GM12878 (cell line): Measurements from ENCODE around the gene CCBE1.

Experiments
- CTCF ChIP-seq, 3 experiments: IDR thresholded peaks in 2 of 3; conservative IDR thresholded peaks in 1 of 3; 2 replicates each; pipeline ENCODE4 v1.5.1; 2011; ENCODE audit warnings: low read depth in 3 of 3, low read length in 3 of 3, mild to moderate bottlenecking in 3 of 3, control low read depth in 2 of 3, moderate library complexity in 2 of 3, inconsistent platforms in 1 of 3, mixed read lengths in 1 of 3; ENCODE audit not compliant: control insufficient read depth in 2 of 3, insufficient read depth in 1 of 3; ENCODE audit errors: extremely low read depth in 1 of 3
- FOXM1 ChIP-seq: IDR thresholded peaks from 2 replicates; pipeline ENCODE4 v1.6.1; 2012; ENCODE audit warnings: low read depth, mild to moderate bottlenecking, inconsistent platforms, low read length, moderate library complexity
- NR2C2 ChIP-seq: IDR thresholded peaks from 2 replicates; pipeline ENCODE4 v1.6.1; 2011; ENCODE audit warnings: borderline replicate concordance, low read depth; ENCODE audit not compliant: control insufficient read depth, insufficient read length
- POLR2A ChIP-seq: IDR thresholded peaks from 2 replicates; pipeline ENCODE4 v1.6.1; 2011; ENCODE audit warnings: low read depth, mild to moderate bottlenecking, low read length
- RFX5 ChIP-seq: IDR thresholded peaks from 2 replicates; pipeline ENCODE4 v1.6.1; 2011; ENCODE audit warnings: low read depth, low read length, improper control_type of control experiment
- TAF1 ChIP-seq: IDR thresholded peaks from 2 replicates; pipeline ENCODE4 v1.6.1; 2011; ENCODE audit warnings: mild to moderate bottlenecking, low read depth, low read length, borderline replicate concordance
- YY1 ChIP-seq: IDR thresholded peaks from 2 replicates; pipeline ENCODE4 v1.6.1; 2011; ENCODE audit warnings: low read depth, mild to moderate bottlenecking, low read length
- ZNF207 ChIP-seq: fragments of 450-650 bp; IDR thresholded peaks from 2 replicates; pipeline ENCODE4 v1.6.1; 2014; ENCODE audit warnings: antibody characterized with exemption, mild to moderate bottlenecking, borderline replicate concordance
- ZNF217 ChIP-seq: fragments of 450-650 bp; IDR thresholded peaks from 2 replicates; pipeline ENCODE4 v1.6.1; 2017; ENCODE audit warnings: antibody characterized with exemption, mild to moderate bottlenecking
- ZZZ3 ChIP-seq: IDR thresholded peaks from 2 replicates; pipeline ENCODE4 v1.6.1; 2011; ENCODE audit warnings: low read depth; ENCODE audit not compliant: control insufficient read depth, insufficient read length
- TF ChIP-seq, protein P1 (sequence below): fragments of 450-650 bp; IDR thresholded peaks from 2 replicates; pipeline ENCODE4 v1.6.1; 2017; ENCODE audit warnings: mild to moderate bottlenecking, moderate library complexity

DNA sequence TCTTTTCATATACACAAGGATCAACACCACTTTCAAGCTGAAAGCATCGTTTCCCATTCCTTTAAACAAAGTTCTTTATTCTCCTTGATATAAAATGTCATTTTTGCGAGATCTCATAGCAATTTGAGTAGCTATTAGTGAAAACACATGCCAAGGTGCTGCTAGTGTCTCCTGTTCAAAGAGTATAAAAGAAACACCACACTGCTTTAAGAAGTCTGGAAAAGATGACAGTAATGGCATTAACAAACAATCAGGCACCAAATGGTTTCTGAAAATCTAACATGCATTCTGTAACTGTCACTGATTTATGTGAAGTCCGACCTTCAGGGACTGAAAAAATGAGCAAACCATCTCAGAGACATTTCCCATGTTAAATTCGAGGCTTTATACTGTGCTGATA, 2.4 kb downstream of the CCBE1 start:
- TF ChIP-seq ZNF207 (no peak), NR2C2 (no peak), TAF1 (no peak), CTCF (IDR thresholded peaks at IDR 0.05 in 2 of 3, conservative IDR thresholded peaks at IDR 0.05 in 1 of 3; ENCODE audit: control insufficient read depth in 2 of 3, extremely low read depth in 1 of 3, insufficient read depth in 1 of 3, low read depth in 3 of 3, low read length in 3 of 3) (no peak), ZNF217 (no peak), RFX5 (no peak), YY1 (no peak), POLR2A (no peak), FOXM1 (no peak), ZZZ3 (no peak)
- TF ChIP-seq, protein P1, sequence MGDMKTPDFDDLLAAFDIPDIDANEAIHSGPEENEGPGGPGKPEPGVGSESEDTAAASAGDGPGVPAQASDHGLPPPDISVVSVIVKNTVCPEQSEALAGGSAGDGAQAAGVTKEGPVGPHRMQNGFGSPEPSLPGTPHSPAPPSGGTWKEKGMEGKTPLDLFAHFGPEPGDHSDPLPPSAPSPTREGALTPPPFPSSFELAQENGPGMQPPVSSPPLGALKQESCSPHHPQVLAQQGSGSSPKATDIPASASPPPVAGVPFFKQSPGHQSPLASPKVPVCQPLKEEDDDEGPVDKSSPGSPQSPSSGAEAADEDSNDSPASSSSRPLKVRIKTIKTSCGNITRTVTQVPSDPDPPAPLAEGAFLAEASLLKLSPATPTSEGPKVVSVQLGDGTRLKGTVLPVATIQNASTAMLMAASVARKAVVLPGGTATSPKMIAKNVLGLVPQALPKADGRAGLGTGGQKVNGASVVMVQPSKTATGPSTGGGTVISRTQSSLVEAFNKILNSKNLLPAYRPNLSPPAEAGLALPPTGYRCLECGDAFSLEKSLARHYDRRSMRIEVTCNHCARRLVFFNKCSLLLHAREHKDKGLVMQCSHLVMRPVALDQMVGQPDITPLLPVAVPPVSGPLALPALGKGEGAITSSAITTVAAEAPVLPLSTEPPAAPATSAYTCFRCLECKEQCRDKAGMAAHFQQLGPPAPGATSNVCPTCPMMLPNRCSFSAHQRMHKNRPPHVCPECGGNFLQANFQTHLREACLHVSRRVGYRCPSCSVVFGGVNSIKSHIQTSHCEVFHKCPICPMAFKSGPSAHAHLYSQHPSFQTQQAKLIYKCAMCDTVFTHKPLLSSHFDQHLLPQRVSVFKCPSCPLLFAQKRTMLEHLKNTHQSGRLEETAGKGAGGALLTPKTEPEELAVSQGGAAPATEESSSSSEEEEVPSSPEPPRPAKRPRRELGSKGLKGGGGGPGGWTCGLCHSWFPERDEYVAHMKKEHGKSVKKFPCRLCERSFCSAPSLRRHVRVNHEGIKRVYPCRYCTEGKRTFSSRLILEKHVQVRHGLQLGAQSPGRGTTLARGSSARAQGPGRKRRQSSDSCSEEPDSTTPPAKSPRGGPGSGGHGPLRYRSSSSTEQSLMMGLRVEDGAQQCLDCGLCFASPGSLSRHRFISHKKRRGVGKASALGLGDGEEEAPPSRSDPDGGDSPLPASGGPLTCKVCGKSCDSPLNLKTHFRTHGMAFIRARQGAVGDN: no peak
